Cardiac septum (tissue), 1 donor: Measurements from ENCODE around the gene DOCK10. TPM values are rescaled to one million over a fixed set of nuclear protein-coding genes. Genes with fewer than 3 reads are reported as not detected.

Source experiments
- DNase-seq: peaks from one replicate; pipeline ENCODE4 v3.0.0-alpha.2; 2020; ENCODE audit warnings: low spot score
- intact Hi-C: fragments of 100-400 bp; cut with DNase I; formaldehyde crosslinking; loops from one replicate; pipeline ENCODE4 v1.14.0; 2022
- total RNA-seq: library from RNA; stranded (reverse); fragmentation: NEBNext Ultra II Directional; extraction: Animal tissue kit (Norgen Biotek cat#: 25700); gene quantifications from one replicate; pipeline ENCODE4 v1.2.1, GENCODE V29; 2021
- donor health status: DM: no; HTN: no; CAD: no.

Gene DOCK10
- total RNA-seq, 1 donor from 2014 or later: 2.6 TPM

- DNase-seq: no peak
- intact Hi-C loops: no loop called here
These were observed 141.1 kb downstream of the DOCK10 start for GRCh38 chr2:224901121-224901676.

DNA sequence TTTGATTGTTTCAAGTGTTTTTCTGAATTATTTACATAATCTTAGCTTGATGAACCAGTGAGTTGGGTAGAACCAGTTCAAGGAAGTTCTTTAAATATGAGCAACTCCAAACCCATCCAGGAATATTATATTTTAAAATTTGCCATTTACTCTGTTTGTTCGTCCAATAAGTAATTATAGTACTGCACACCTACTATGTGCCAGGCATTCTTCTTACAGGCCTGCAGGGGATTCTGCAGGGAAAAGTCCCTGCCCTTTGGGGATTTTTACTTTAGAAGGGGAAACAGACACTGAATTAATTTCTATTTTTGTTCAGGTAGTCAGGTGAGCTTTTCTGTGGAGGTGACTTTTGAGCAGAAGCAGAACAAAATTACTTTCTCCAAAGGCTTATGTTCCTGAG lies 146.9 kb downstream of the DOCK10 start:
- DNase-seq: no peak
- intact Hi-C loops: no loop called here

GRCh38 chr2:224894356-224894755 lies 147.9 kb downstream of the DOCK10 start:
- intact Hi-C loops: no loop called here
- no peak for DNase-seq

DNA sequence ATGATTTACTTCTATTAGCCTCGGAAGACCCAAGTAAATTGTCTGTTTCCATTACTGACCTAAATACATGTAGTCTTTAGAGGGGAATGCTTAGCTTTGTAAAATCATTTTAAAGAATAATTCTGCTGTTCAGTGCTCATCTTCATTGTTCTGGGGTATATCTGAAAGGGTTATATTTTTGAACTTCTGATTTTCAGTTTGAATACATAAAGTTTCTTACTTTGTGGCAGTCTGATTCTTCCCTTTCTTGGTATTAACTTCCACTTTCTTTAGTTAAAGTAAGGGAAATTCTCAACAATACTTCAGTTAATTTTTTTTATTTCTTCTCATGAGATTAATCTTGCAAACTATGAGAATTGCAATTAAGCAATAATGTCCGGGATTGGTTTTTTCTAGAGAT lies 148.4 kb downstream of the DOCK10 start:
- intact Hi-C loops: no loop called here
- DNase-seq: no peak

GRCh38 chr2:224892574-224893204 lies 149.6 kb downstream of the DOCK10 start:
- DNase-seq: no peak
- intact Hi-C loops: no loop called here

DNA sequence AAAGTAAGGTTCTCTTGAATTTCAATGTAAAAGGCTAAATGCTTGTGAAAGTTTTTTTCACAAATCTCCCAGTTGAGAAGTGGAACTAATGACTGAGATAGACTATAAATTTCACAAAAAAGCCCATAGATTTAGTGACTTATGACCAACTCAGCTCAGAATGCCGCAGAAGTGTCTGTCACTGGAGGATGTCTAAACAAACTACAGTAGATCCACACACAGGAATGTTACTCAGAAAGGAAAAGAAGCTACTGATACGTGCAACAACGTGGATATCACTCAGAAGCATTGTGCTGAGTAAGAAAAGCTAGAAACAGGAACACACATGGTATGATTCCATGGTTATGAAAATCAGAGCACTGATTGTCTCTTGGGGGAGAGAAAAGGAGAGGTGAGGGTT lies 151.9 kb downstream of the DOCK10 start:
- intact Hi-C loops: no loop called here
- DNase-seq: no peak

- DNase-seq: no peak
- intact Hi-C loops: no loop called here
These were observed 155.1 kb downstream of the DOCK10 start for GRCh38 chr2:224887141-224887540.

- intact Hi-C loops: no loop called here
- DNase-seq: no peak
These were observed 156.3 kb downstream of the DOCK10 start for GRCh38 chr2:224885836-224886547.

DNA sequence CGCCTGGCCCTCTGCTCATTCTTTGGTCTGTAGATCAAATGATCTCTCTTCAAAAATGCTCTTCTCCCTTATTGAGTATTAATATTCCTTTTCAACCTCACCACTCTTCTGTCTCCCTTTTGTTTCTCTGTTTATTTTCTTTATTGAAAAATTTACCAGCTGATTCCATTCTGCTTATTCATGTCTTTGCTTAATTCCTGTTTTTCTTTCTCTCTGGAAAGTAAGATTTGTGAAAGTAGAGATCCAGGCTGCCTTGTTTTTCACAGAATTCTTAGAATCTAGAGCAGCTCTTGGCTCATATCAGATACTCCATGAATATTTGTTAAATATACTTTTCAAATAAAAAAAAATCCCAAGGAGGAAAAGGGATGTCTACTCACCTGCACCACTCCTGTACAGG lies 157.0 kb downstream of the DOCK10 start:
- DNase-seq: no peak
- intact Hi-C loops: no loop called here

DNA sequence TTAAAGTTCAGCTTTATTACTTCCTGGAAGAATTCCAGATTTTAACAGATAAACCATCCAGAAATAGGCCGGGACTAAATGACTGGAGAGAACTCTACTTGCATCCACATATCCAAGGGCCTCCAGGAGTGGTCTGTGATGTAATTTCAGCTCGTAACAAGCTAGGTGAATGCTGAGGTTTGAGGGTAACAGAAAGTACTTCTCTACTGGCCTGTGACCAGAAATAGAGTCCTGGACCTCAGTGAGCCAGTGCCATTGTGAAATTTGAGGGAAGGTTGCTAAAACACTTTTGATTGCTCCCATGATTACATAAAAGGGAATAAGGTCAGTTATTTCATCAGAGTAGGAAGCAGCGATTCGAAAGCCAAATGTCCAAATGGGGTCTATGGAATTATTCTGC lies 158.1 kb downstream of the DOCK10 start:
- intact Hi-C loops: no loop called here
- no peak for DNase-seq

GRCh38 chr2:224883700-224884099 lies 158.6 kb downstream of the DOCK10 start:
- DNase-seq: no peak
- intact Hi-C loops: no loop called here

DNA sequence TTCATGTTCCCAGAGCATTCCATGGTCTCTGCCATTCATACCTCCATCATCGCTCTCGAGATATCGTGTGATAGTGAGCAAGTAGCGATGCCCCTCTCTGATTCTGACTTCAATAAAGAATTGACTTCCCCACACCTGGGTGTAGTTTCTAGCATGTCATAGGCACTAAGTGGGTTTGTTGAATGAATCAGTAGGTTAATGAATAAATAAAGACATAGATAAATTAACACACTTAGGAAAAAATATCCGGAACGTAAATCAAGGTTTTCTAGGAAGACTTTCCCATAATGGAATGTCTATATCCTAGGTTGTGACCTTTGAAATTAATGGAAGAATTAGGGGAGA lies 159.1 kb downstream of the DOCK10 start:
- DNase-seq: no peak
- intact Hi-C loops: no loop called here

GRCh38 chr2:224882291-224883171 lies 159.7 kb downstream of the DOCK10 start:
- intact Hi-C loops: no loop called here
- DNase-seq: no peak

DNA sequence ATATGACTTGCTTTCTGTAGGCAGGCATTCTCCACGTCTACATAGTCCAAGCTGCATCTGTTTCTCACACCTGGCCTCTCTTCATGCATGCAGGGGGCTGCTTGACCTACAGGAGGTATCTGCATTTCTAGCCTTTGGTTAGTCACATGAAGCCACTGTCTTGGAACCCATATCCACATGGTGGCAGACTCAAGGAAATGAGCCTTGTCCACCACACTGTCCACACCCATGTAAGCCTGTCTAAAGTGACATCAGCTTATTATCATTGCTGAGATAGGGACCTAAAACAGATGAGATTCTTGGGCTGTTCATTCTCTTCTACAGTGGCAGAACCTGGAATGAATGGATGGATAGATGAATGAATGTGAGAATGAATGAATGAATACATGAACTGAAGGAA lies 160.4 kb downstream of the DOCK10 start:
- no peak for DNase-seq
- intact Hi-C loops: no loop called here

DNA sequence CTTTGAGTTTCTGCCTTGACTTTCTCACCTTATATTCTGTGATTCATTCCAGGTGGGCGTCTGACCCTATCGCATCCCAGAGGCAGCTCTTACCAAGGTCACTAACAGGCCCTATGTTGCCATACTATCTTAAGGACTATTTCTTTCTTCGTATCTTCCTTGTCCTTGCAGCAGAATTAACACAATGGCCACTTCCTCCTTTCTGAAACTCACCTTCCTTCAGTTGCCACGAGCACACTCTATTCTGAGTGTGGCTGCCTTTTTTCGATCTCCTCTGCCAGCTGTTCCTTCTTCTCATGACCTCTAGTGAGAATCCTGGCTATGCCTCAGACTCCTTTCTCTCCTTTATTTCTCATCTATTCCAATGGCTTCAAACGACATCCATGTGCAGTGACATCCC lies 165.7 kb downstream of the DOCK10 start:
- no peak for DNase-seq
- intact Hi-C loops: no loop called here

GRCh38 chr2:224875841-224876240 lies 166.4 kb downstream of the DOCK10 start:
- intact Hi-C loops: no loop called here
- no peak for DNase-seq

DNA sequence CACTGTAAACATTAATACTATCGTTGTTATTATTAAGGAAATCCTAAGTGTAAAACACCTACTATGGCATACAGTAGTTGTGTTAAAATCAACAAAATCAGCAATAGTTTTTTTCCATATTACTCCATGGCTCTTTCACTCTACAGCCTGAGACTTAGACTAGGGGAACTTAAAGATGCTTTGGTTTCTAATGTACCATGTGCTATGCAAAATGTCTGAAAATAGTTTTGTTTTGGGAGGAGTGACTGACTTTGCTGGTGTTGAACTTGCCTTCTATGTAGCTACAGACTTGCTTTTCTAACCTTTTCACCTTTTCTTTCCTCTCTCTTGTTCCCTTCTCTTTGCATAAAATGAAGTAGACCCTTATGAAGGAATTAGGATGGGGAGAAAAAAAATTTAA lies 167.1 kb downstream of the DOCK10 start:
- intact Hi-C loops: no loop called here
- no peak for DNase-seq

DNA sequence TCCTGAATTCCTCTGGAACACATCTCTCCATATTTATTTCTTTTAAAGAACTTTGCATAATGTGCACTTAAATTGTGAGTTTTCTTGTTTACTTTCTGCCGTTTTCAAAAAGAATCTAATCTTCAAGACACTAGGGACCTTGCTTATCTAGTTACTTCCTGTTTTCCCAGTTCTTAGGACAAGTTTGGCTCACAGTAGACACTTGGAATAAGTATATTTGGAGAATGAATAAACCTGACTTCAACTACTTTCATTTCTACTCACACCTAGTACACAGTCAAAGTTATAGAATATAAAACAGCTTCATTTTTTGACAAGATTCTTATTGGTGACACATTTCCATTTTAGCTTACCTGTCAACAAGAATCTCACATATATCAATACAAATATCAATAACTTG lies 170.5 kb downstream of the DOCK10 start:
- intact Hi-C loops: no loop called here
- no peak for DNase-seq

- intact Hi-C loops: no loop called here
- no peak for DNase-seq
These were observed 171.9 kb downstream of the DOCK10 start for GRCh38 chr2:224870341-224870740.

- intact Hi-C loops: no loop called here
- DNase-seq: no peak
These were observed 172.6 kb downstream of the DOCK10 start for GRCh38 chr2:224869601-224870233.
